GM12892 (cell line): ENCODE results near the gene LAMC2.

Experiments used
- POLR2A ChIP-seq: IDR thresholded peaks from 2 replicates; pipeline ENCODE4 v1.6.1; 2011; ENCODE audit warnings: low read depth, low read length, control low read depth
- POLR2AphosphoS5 ChIP-seq: IDR thresholded peaks from 2 replicates; pipeline ENCODE4 v1.6.1; 2011; ENCODE audit warnings: low read depth, low read length, control low read depth
- TAF1 ChIP-seq: IDR thresholded peaks from 2 replicates; pipeline ENCODE4 v1.6.1; 2011; ENCODE audit warnings: low read depth, mild to moderate bottlenecking, control low read depth, low read length, borderline replicate concordance

- TF ChIP-seq POLR2A (no peak), TAF1 (no peak), POLR2AphosphoS5 (no peak)
Measured at GRCh38 chr1:183212870-183213269, 26.8 kb downstream of the LAMC2 start.
